Hepatocyte (in vitro differentiated cells): Measurements from ENCODE around the gene PCDH10. TPM values are rescaled to one million over a fixed set of nuclear protein-coding genes. Genes with fewer than 3 reads are reported as not detected.
A peak's percentile ranks its signal among the peaks of the same experiment; 100 is the strongest.

Source experiments
- DNase-seq: peaks from one replicate; pipeline ENCODE4 v3.0.0-alpha.2; 2016; ENCODE audit warnings: low spot score
- H2AFZ ChIP-seq: fragments of 200-600 bp; sonication (generic); 2 replicates; pipeline ENCODE4 v1.6.0; 2016; ENCODE audit warnings: antibody characterized with exemption, mild to moderate bottlenecking
- H3K27ac ChIP-seq: fragments of 200-600 bp; sonication (generic); 2 replicates; pipeline ENCODE4 v1.5.1; 2016; ENCODE audit warnings: mild to moderate bottlenecking
- H3K27me3 ChIP-seq: fragments of 200-600 bp; sonication (generic); 2 replicates; pipeline ENCODE4 v1.6.1; 2016
- H3K36me3 ChIP-seq: fragments of 200-600 bp; sonication (generic); replicated peaks from 2 replicates; pipeline ENCODE4 v1.5.1; 2016; ENCODE audit warnings: low read depth; ENCODE audit not compliant: insufficient read depth
- H3K4me1 ChIP-seq: fragments of 200-600 bp; sonication (generic); 2 replicates; pipeline ENCODE4 v1.5.1; 2016; ENCODE audit warnings: mild to moderate bottlenecking, moderate library complexity; ENCODE audit not compliant: insufficient read depth
- H3K4me2 ChIP-seq: fragments of 200-600 bp; sonication (generic); 2 replicates; pipeline ENCODE4 v1.6.0; 2016
- H3K4me3 ChIP-seq: fragments of 200-600 bp; sonication (generic); 2 replicates; pipeline ENCODE4 v1.5.1; 2016; ENCODE audit warnings: mild to moderate bottlenecking
- H3K79me2 ChIP-seq: fragments of 200-600 bp; sonication (generic); 2 replicates; pipeline ENCODE4 v1.6.0; 2017; ENCODE audit warnings: mild to moderate bottlenecking
- H3K9me2 ChIP-seq: fragments of 200-600 bp; sonication (generic); replicated peaks from 2 replicates; pipeline ENCODE4 v1.6.0; 2017; ENCODE audit warnings: mild to moderate bottlenecking; ENCODE audit not compliant: insufficient read depth
- H3K9me3 ChIP-seq: fragments of 200-600 bp; sonication (generic); 2 replicates; pipeline ENCODE4 v1.5.1; 2016; ENCODE audit warnings: low read depth, mild to moderate bottlenecking
- H4K20me1 ChIP-seq: fragments of 200-600 bp; sonication (generic); 2 replicates; pipeline ENCODE4 v1.6.0; 2016; ENCODE audit warnings: mild to moderate bottlenecking; ENCODE audit not compliant: insufficient read depth, poor library complexity, severe bottlenecking
- CTCF ChIP-seq: fragments of 200-600 bp; sonication (generic); IDR thresholded peaks from 2 replicates; pipeline ENCODE4 v1.5.1; 2016; ENCODE audit warnings: antibody characterized with exemption, mild to moderate bottlenecking; ENCODE audit not compliant: poor library complexity
- EZH2 ChIP-seq: fragments of 200-600 bp; sonication (generic); IDR thresholded peaks from 2 replicates; pipeline ENCODE4 v1.6.1; 2016; ENCODE audit warnings: antibody characterized with exemption, mild to moderate bottlenecking, borderline replicate concordance
- EZH2phosphoT487 ChIP-seq: fragments of 200-600 bp; sonication (generic); IDR thresholded peaks from one replicate; pipeline ENCODE4 v1.6.1; 2018; ENCODE audit warnings: antibody characterized with exemption, mild to moderate bottlenecking, low read depth, moderate library complexity; ENCODE audit not compliant: unreplicated experiment, severe bottlenecking
- WGBS: methylation state at CpG from one replicate; pipeline ENCODE4 v1.1.6; 2016; ENCODE audit warnings: low lambda C conversion rate; ENCODE audit errors: missing lambda C conversion rate; 5-methylcytosine and 5-hydroxymethylcytosine counted together
- polyA plus RNA-seq: library from polyadenylated mRNA; unstranded; fragments of >200 nt; fragmentation: Nextera tagmentation; extraction: Ambion mirVana; gene quantifications from 2 replicates; pipeline ENCODE4 v1.2.1, GENCODE V29; 2016
- total RNA-seq: library from RNA; depleted of rRNA; stranded (reverse); fragments of >200 nt; gene quantifications from 2 replicates; pipeline ENCODE4 v1.2.3, GENCODE V29; 2014

Gene PCDH10
- total and polyA plus RNA-seq, 2 experiments from 2014 or later: 16.7 to 24.1 TPM

GRCh38 chr4:133156096-133156495 is 7.0 kb downstream of the PCDH10 start:
- TF ChIP-seq CTCF: no peak
- TF ChIP-seq EZH2: no peak
- TF ChIP-seq EZH2phosphoT487: no peak
- H3K4me2 ChIP-seq: peak overlapping the region; percentile 87
- H3K27ac ChIP-seq: no peak overlapping the region

GRCh38 chr4:133156556-133156955 is 7.5 kb downstream of the PCDH10 start:
- no peak for DNase-seq
- Histone ChIP-seq H3K9me2 (no peaks in the 10 kb centered on the region), H3K27ac (no peak overlapping the region), H2AFZ (no peak overlapping the region), H3K36me3 (no peaks in the 10 kb centered on the region), H3K4me3 (no peak overlapping the region), H3K4me2 (peak overlapping the region; percentile 87), H3K79me2 (peaks cover 21% of the 10 kb centered on the region), H3K27me3 (peaks cover 23% of the 10 kb centered on the region), H4K20me1 (no peaks in the 10 kb centered on the region), H3K9me3 (no peaks in the 10 kb centered on the region), H3K4me1 (no peaks in the 10 kb centered on the region)
- WGBS: 63% methylated on average over 2 of the region's 2 CpGs
- TF ChIP-seq EZH2phosphoT487: no peak
- TF ChIP-seq CTCF: no peak
- no peak for TF ChIP-seq EZH2

More at GRCh38 chr4:133156096-133156495, 7.0 kb downstream of the PCDH10 start:
- no peak for DNase-seq
- H3K4me3 ChIP-seq: no peak overlapping the region
- no peaks in the 10 kb centered on the region for H3K9me3 ChIP-seq
- H3K79me2 ChIP-seq: peaks cover 24% of the 10 kb centered on the region
- no peaks in the 10 kb centered on the region for H3K9me2 ChIP-seq
- H4K20me1 ChIP-seq: no peaks in the 10 kb centered on the region
- 64% methylated on average over 5 of the region's 5 CpGs for WGBS
- H3K27me3 ChIP-seq: peaks cover 27% of the 10 kb centered on the region
- no peaks in the 10 kb centered on the region for H3K4me1 ChIP-seq
- no peaks in the 10 kb centered on the region for H3K36me3 ChIP-seq
- H2AFZ ChIP-seq: no peak overlapping the region

GRCh38 chr4:133157460-133158160 is 8.5 kb downstream of the PCDH10 start:
- Histone ChIP-seq H3K27me3 (peaks cover 13% of the 10 kb centered on the region), H3K9me3 (no peaks in the 10 kb centered on the region), H3K4me2 (peak overlapping the region; percentile 87), H3K36me3 (no peaks in the 10 kb centered on the region), H2AFZ (no peak overlapping the region), H3K4me1 (no peaks in the 10 kb centered on the region), H4K20me1 (no peaks in the 10 kb centered on the region), H3K9me2 (no peaks in the 10 kb centered on the region), H3K79me2 (peaks cover 27% of the 10 kb centered on the region), H3K4me3 (no peak overlapping the region), H3K27ac (no peak overlapping the region)
- no peak for TF ChIP-seq EZH2
- no peak for TF ChIP-seq CTCF
- no peak for TF ChIP-seq EZH2phosphoT487
- 81% methylated on average over 5 of the region's 5 CpGs for WGBS
- DNase-seq: no peak
